ENCODE data around the gene FAM20A. TPM values are rescaled to one million over a fixed set of nuclear protein-coding genes. Genes with fewer than 3 reads are reported as not detected.

FAM20A gene
- total RNA-seq, 6 experiments from 2014 or later: not detected

DNA sequence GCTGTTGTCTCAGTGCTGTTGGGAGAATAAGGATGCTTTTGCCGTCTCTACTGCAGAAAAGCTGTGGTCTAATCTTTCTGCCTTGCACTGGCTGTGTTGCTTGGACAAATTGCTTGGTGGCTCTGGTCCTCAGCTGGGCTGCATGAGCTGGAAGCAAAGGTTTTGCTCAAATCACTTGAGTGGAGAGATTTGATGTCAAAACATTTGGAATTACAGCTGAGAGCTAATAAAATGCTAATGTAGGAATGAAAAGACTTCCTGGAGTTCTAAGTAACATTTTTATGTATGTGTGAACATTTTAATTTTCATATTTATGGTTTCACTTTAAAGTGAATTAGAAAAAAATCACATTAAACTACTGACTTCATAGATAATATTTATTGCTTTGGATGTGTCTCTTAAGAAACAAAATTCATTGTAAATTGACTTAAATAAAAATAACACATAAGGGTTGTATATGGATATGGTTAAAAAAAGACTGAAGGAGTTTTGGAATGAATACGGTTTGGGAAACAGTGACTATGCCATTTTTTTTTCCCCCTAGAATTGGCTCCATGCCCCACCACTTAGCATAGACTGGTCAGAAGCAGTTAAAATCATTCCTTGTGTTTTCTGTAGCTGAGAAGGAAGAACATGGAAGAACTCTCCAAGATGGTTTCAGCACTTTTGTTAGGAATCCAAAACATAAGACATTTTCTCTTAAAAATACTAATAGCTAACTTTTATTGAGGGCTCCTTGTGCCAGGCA lies 39.2 kb upstream of the FAM20A start:
- DNase-seq: no peak
- Mint-ChIP-seq H3K9me3 (peaks cover 18% of the 10 kb centered on the region), H3K36me3 (ENCODE audit: low read depth) (no peaks in the 10 kb centered on the region), H3K4me1 (ENCODE audit: low read depth) (no peaks in the 10 kb centered on the region), H3K27ac (no peak overlapping the region), H3K4me3 (no peak overlapping the region), H3K27me3 (ENCODE audit: insufficient read depth) (peaks cover 3% of the 10 kb centered on the region; the same call in 1 of the 2 replicates)
- TF ChIP-seq, protein P1, sequence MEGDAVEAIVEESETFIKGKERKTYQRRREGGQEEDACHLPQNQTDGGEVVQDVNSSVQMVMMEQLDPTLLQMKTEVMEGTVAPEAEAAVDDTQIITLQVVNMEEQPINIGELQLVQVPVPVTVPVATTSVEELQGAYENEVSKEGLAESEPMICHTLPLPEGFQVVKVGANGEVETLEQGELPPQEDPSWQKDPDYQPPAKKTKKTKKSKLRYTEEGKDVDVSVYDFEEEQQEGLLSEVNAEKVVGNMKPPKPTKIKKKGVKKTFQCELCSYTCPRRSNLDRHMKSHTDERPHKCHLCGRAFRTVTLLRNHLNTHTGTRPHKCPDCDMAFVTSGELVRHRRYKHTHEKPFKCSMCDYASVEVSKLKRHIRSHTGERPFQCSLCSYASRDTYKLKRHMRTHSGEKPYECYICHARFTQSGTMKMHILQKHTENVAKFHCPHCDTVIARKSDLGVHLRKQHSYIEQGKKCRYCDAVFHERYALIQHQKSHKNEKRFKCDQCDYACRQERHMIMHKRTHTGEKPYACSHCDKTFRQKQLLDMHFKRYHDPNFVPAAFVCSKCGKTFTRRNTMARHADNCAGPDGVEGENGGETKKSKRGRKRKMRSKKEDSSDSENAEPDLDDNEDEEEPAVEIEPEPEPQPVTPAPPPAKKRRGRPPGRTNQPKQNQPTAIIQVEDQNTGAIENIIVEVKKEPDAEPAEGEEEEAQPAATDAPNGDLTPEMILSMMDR (IDR thresholded peaks at IDR 0.05): no peak

DNA sequence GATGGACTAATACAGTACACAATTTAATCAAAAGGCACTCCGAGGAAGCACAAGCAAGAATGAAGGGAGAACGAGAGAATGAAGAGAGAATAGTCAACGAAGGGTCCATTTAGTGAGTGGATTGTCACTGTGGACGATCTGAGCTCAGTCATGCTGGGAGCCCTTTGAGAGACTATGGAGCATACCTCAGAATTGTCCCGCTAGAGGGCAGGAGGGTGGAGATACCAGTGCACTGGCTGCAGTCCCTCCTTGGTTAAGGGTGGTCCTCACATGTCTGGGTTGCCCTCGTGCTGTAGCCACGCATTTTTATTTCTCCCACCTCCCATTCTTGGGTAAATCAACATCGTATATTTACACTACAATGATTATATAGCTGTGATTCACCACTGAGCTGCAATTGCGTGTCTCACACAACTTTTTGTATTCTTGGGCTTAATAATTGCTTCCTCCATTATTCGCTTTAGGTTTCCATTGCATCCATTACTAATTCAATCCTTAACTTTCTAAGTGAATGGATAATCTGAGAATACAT lies 33.2 kb upstream of the FAM20A start:
- H3K9me3 Mint-ChIP-seq: peaks cover 31% of the 10 kb centered on the region
- no peaks in the 10 kb centered on the region for H3K27me3 Mint-ChIP-seq (ENCODE audit: insufficient read depth)
- no peak for DNase-seq
- H3K4me1 Mint-ChIP-seq (ENCODE audit: low read depth): no peaks in the 10 kb centered on the region
- H3K27ac Mint-ChIP-seq: no peak overlapping the region
- no peak overlapping the region for H3K4me3 Mint-ChIP-seq
- H3K36me3 Mint-ChIP-seq (ENCODE audit: low read depth): no peaks in the 10 kb centered on the region
- TF ChIP-seq, protein P1 (IDR thresholded peaks at IDR 0.05): no peak

DNA sequence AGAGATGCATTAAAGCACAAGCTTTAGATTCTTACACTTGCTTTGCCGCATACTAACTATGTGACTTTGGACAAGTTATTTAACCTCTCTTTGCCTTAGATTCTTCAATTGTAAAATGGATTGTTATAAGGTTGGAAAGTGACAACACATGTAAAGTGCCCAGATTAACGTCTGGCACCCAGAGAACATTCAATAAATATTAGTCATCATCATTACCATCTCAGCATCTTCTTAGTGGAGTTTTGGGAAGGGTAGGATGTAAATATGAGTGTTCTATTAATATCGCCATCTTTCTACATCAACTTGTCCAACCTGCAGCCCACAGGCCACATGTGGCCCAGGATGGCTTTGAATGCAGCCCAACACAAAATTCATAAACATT lies 27.4 kb upstream of the FAM20A start:
- Mint-ChIP-seq H3K4me3 (no peak overlapping the region), H3K27ac (no peak overlapping the region), H3K4me1 (ENCODE audit: low read depth) (no peaks in the 10 kb centered on the region), H3K9me3 (peaks cover 29% of the 10 kb centered on the region), H3K27me3 (ENCODE audit: insufficient read depth) (peaks cover 3% of the 10 kb centered on the region; the same call in 1 of the 2 replicates), H3K36me3 (ENCODE audit: low read depth) (no peaks in the 10 kb centered on the region)
- TF ChIP-seq, protein P1 (IDR thresholded peaks at IDR 0.05): no peak
- DNase-seq: no peak

DNA sequence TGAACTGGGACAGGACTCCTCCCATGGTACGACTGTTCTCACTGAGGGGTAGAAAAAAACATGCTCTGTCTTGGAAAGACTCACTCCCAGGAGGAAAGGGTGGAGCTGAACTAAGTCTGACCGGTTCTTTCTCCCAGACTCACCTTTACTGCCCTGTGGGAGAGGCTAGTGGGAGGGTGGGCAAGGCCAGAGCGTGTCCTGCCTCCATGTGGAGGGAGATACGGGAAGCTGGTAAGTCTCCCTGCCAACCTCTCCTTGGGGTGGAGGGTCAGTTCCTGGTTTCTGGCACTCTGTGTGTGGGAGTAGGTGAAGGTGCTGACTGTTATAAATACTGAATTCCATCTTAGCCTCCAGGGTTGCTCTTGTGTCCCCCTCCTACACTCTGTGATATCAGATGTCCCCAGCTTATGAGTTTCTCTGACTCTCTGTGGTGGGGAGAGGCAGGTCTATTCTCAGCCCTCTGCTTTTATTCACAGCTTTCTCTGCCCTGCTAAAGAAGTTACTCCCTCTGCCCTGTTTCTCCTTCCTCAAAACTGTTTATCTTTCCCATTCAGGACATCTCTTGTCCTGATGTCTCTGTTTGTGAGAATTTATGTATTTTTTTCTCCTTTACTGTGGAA lies 26.9 kb upstream of the FAM20A start:
- DNase-seq: no peak
- no peak overlapping the region for H3K27ac Mint-ChIP-seq

DNA sequence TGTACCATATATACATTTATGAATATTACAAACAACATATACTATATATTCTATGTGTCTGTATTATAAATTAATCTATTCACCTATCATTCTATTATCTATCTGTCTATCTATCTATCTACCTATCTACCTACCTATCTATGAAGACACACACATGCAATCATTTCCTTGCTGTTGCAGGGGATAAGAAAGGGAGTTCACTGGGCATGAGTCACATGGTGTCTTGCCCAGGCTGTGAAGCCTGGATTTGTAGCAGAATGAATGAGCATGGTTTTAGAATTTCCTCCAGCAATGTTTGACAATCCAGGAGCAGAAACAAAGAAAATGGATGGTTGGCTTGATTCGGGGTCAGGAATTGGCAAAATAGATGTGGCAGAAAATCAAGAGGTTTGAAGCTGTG lies 23.2 kb upstream of the FAM20A start:
- Mint-ChIP-seq H3K27me3 (ENCODE audit: insufficient read depth) (peaks cover 3% of the 10 kb centered on the region; the same call in 1 of the 2 replicates), H3K36me3 (ENCODE audit: low read depth) (no peaks in the 10 kb centered on the region; the same call in 1 of the 2 replicates), H3K27ac (no peak overlapping the region), H3K4me1 (ENCODE audit: low read depth) (no peaks in the 10 kb centered on the region), H3K4me3 (no peak overlapping the region), H3K9me3 (peaks cover 29% of the 10 kb centered on the region)
- DNase-seq: no peak
- TF ChIP-seq, protein P1 (IDR thresholded peaks at IDR 0.05): no peak

More for the DNA sequence above, 26.9 kb upstream of the FAM20A start:
- Mint-ChIP-seq H3K4me1 (ENCODE audit: low read depth) (no peaks in the 10 kb centered on the region), H3K4me3 (no peak overlapping the region), H3K36me3 (ENCODE audit: low read depth) (no peaks in the 10 kb centered on the region), H3K9me3 (peaks cover 25% of the 10 kb centered on the region), H3K27me3 (ENCODE audit: insufficient read depth) (peaks cover 3% of the 10 kb centered on the region; the same call in 1 of the 2 replicates)
- TF ChIP-seq, protein P1 (IDR thresholded peaks at IDR 0.05): no peak

Data from HFFc6 (cell line).